Activated CD4-positive, alpha-beta T cell treated with anti-CD3 and anti-CD28 coated beads, Interleukin-2, Interleukin-6, amounts not matched to agents 100 ng/mL and 50 ng/mL, durations not matched to agents 16 hours and 8 hours (primary cell): Measurements from ENCODE around the gene TEX101.
"Not testable (repeated sequence)": the region's sequence is repeated elsewhere in the genome, so short reads cannot be mapped to it uniquely, and the experiment has no call there.

Experiments
- DNase-seq: peaks from one replicate; pipeline ENCODE4 v3.0.0-alpha.2; 2020

Gene TEX101

GRCh38 chr19:43422000-43422688, 7.5 kb downstream of the TEX101 start:
- DNase-seq, result no peak

GRCh38 chr19:43422689-43423066, 8.0 kb downstream of the TEX101 start:
- no peak for DNase-seq

DNA sequence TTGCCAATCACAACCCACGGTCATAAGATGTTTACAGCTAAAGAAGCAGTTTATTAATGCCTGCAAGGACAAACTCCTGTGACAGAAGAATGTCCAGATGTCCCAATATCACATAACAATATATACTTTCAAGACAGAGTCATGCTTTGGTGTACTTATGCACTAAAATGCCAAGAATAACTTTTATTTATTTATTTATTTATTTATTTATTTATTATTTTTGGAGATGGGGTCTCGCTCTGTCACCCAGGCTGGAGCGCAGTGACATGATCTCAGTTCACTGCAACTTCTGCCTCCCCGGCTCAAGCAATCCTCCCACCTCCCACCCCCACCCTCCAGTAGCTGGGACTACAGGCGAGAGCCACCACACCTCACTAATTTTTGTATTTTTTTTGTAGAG, 9.1 kb downstream of the TEX101 start:
- no peak for DNase-seq

GRCh38 chr19:43425567-43426392, 11.1 kb downstream of the TEX101 start:
- DNase-seq, result peak; percentile 8

DNA sequence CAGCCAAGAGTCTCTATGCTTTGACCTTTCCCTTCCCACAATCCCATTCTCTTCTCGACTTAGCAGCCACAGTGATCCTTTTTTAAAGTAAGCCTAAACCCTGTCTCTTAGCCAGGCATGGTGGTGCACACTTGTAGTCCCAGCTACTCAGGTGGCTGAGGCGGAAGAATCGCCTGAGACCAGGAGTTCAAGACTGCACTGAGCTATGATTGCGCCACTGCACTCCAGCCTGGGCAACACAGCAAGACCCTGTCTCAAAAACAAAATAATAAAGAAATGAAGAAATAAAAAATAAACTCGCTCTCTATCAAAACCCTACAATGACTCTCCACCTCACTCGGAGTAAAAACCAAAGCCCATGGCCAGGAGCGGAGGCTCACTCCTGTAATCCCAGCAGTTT, 14.7 kb downstream of the TEX101 start:
- DNase-seq, result no peak

GRCh38 chr19:43430142-43430710, 15.5 kb downstream of the TEX101 start:
- no peak for DNase-seq

GRCh38 chr19:43430976-43431375, 16.3 kb downstream of the TEX101 start:
- DNase-seq, result no peak

- no peak for DNase-seq
Observed at GRCh38 chr19:43433358-43433673, 18.6 kb downstream of the TEX101 start.

DNA sequence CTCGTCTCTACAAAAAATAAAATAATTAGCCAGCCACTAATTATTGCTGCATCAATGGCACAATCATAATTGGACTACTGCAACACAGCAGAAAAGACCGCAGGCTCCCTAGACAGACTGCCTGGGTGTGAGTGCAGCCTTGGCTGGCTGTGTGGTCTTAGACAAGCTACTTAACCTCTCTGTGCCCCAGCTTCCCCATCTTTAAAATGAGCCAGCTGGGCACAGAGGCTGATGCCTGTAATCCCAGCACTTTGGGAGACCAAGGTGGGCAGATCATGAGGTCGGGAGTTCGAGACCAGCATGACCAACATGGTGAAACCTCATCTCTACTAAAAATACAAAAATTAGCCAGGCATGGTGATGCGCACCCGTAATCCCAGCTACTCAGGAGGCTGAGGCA, 19.0 kb downstream of the TEX101 start:
- DNase-seq, result no peak

- DNase-seq, result no peak
Observed at GRCh38 chr19:43435775-43436174, 21.1 kb downstream of the TEX101 start.

DNA sequence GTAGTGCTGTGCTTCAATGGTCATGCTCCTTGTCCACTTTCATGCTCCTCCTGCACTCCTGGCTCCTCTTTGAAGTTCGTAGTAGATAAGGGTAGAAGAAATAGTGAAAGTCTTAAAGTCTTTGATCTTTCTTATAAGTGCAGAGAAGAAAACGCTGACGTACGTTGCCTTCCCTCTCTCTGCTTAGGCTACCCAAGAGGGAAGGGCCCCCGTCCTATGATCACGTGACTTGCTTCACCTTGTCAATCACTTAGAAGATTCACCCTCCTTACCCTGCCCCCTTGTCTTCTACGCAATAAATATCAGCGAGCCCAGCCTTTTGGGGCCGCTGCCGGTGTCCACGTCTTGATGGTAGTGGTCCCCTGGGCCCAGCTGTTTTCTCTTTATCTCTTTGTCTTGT, 22.6 kb downstream of the TEX101 start:
- not testable (repeated sequence) for DNase-seq

DNA sequence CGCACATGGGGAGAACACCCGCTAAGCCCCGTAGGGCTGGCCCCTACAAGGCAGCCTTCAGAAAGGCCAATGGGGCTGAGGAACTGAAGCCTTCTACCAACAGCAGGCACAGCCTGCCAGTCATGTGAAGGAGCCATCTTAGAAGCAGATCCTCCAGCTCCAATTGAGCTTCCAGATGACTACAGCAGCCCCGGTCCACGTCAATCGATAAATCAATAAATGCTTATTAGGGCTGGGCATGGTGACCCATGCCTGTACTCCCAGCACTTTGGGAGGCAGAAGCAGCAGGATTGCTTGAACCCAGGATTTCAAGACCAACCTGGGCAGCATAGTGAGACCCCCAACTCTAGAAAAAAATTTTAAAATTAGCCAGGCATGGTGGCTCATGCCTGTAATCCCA, 23.0 kb downstream of the TEX101 start:
- no peak for DNase-seq

DNA sequence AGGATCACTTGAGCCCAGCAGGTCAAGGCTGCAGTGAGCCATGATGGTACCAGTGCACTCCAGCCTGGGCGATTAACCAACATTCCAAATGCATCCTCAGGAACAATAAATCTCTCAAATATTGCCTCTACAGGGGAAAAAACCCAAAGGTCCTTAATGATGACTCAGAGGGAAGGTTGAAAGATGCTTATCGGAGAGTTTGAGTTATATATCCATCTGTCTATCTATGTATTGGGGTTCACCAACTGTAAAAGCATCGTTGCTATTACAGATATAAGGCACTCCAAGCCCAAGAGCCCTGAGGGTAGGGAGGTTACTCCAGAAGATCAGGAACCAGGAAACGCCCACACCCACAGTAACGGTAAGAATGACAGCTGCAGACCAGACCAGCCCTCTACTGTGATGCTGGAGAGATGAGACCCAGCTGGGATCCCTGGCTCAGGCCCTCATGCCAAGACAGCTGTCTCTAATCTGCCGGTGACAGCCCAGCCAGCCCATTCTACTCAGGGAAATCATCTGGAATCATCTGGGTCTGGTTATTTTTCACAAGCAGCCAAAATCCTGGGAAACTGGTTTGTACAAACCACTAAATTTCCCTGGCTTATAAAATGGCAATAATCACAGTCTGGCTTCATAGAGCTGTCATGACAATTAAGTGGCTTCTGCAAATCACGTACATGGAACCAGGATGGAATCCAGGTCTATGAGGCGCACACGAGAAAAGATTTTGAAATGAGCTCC, 23.8 kb downstream of the TEX101 start:
- no peak for DNase-seq

GRCh38 chr19:43439032-43439708, 24.5 kb downstream of the TEX101 start:
- DNase-seq, result peak; percentile 69

GRCh38 chr19:43439709-43440063, 25.0 kb downstream of the TEX101 start:
- no peak for DNase-seq

- DNase-seq, result no peak
Observed at GRCh38 chr19:43441716-43442115, 27.0 kb downstream of the TEX101 start.

GRCh38 chr19:43444091-43444490, 29.4 kb downstream of the TEX101 start:
- DNase-seq, result not testable (repeated sequence)

- no peak for DNase-seq
Observed at GRCh38 chr19:43444531-43445287, 30.0 kb downstream of the TEX101 start.

GRCh38 chr19:43445426-43445825, 30.7 kb downstream of the TEX101 start:
- DNase-seq, result no peak

- peak; percentile 84 for DNase-seq
Observed at GRCh38 chr19:43446746-43447489, 32.2 kb downstream of the TEX101 start.

DNA sequence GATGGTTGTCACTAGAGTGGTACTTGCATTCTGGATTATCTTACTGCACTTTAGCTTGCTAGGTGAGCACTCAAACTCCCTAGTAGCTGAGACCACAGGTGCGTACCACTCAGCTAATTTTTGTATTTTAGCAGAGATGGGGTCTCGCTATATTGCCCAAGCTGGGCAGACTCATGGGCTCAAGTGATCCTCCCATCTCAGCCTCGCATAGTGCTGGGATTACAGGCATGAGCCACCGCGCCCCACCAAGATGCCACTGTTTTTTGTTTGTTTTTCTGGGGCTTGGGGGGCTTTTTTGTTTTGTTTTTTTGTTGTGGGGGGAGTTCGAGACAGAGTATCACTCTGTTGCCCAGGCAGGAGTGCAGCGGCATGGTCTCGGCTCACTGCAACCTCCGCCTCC, 33.0 kb downstream of the TEX101 start:
- DNase-seq, result no peak
